ENCODE measurements around the gene SMIM35. TPM values are rescaled to one million over a fixed set of nuclear protein-coding genes. Genes with fewer than 3 reads are reported as not detected.

Gene SMIM35
- total RNA-seq, 4 donors from 2014 or later, result not detected

DNA sequence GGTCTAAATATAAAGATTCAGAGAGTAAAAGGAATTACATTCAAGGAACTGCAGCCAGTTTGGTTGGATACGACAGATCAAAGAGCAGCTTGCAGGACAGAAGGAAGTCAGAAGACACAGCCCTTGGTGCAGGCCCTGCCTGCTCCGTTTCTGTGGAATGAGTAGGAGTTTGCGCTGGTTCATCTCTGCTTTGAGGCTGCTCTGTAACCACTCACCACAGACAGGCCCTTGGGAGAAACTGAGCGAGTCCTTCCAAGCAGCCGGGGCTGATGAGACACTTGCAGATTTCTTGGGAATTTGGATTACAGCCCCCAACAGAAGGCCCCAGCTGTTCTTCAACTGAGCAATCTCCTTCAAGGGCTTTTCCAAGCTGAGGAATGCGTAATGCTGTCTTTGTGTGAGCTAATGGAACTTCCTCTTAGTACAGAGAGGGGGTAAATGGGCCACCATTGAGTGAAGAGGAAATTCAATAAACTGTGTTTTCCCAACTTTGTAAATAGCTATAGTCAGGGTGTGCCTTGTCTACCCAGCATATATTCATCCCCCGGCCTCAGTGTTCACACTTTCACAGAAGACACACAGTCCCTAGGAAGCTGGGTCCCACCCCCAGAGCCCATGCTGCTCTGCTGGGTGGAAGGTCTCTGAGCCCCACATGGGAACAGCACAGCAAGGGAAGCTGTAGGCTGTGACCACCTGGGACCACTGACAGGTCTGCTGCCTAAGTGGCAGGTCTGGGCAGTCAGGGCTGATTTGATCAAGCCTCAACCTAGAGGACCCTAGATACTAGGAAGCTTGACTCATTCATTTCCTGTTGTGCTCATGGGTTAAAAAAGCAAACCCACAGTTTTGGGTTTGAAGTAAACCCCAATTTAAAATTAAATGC, 84.0 kb downstream of the SMIM35 start:
- DNase-seq (ENCODE audit: low spot score in 2 of 2), result peak in 1 of 2 donors; percentile 72
- intact Hi-C loops (cut with DNase I; ENCODE audit: low total_unique reads), result no loop called here
- WGBS, 2 donors, result 66 to 75% methylated on average over 7 of the region's 7 CpGs
- TF ChIP-seq, protein P1, sequence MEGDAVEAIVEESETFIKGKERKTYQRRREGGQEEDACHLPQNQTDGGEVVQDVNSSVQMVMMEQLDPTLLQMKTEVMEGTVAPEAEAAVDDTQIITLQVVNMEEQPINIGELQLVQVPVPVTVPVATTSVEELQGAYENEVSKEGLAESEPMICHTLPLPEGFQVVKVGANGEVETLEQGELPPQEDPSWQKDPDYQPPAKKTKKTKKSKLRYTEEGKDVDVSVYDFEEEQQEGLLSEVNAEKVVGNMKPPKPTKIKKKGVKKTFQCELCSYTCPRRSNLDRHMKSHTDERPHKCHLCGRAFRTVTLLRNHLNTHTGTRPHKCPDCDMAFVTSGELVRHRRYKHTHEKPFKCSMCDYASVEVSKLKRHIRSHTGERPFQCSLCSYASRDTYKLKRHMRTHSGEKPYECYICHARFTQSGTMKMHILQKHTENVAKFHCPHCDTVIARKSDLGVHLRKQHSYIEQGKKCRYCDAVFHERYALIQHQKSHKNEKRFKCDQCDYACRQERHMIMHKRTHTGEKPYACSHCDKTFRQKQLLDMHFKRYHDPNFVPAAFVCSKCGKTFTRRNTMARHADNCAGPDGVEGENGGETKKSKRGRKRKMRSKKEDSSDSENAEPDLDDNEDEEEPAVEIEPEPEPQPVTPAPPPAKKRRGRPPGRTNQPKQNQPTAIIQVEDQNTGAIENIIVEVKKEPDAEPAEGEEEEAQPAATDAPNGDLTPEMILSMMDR (IDR thresholded peaks at IDR 0.05), result no peak
- no peak for TF ChIP-seq POLR2A (IDR thresholded peaks at IDR 0.05)
- no peak overlapping the region for H3K4me3 ChIP-seq (ENCODE audit: low read depth, poor library complexity, severe bottlenecking)

DNA sequence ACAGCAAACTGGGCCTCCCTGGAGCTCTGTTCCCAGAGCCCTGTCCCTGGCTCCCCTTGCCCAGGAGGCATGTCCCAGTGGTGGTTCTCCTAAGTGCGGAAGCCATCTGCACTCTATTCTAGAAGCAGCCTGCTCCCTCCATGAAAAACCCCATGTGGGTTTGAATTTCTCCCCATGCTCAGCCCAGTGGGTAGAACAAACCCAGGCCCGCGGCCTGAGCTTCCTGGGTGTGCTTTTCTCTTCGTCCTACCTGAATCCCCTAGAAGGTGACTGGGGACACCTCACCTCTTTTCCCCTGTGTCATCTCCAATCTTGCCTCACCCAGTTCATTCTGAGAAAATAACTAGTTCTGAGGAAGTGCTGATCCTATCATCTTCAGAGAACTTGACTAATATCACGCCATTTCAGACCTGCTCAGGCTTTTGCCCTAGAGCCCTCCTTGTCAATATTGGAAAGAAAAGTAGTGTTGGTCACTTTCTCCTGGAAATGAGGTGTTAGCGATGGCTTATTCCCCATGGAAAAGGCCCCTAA, 84.7 kb downstream of the SMIM35 start:
- WGBS, 2 donors, result 83 to 84% methylated on average over 6 of the region's 6 CpGs
- peak in 1 of 2 donors; percentile 73 for DNase-seq (ENCODE audit: low spot score in 2 of 2)
- intact Hi-C loops (cut with DNase I; ENCODE audit: low total_unique reads), result no loop called here
- no peak for TF ChIP-seq POLR2A (IDR thresholded peaks at IDR 0.05)
- TF ChIP-seq, protein P1 (IDR thresholded peaks at IDR 0.05), result no peak
- no peak overlapping the region for H3K4me3 ChIP-seq (ENCODE audit: low read depth, poor library complexity, severe bottlenecking)

DNA sequence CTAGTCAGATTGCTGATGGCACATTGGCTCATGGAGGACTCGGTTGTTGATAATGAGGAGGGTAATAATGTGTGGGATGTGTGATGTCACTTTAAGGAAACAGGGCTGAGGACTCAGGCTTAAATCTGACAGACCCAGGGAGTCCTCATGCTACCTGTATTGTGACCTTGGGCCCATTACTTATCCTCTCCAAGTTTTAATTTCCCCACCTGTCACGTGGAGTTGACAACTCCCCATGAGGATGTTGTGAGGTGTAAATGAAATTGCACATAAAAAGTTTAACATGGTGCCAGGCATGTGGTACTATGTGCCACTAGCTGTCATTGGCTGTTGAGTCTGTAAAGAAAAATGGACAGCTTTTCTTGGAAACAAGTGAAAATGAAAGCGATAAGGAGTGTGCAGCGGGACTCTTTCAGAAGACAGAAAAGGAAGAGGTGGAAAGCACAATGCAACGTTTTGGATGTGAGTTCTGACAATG, 85.2 kb downstream of the SMIM35 start:
- intact Hi-C loops (cut with DNase I; ENCODE audit: low total_unique reads), result no loop called here
- WGBS, 2 donors, result 74 to 77% methylated on average over 5 of the region's 5 CpGs
- no peak for TF ChIP-seq POLR2A (IDR thresholded peaks at IDR 0.05)
- TF ChIP-seq, protein P1 (IDR thresholded peaks at IDR 0.05), result no peak
- DNase-seq (ENCODE audit: low spot score in 2 of 2), result no peak
- H3K4me3 ChIP-seq (ENCODE audit: low read depth, poor library complexity, severe bottlenecking), result no peak overlapping the region

DNA sequence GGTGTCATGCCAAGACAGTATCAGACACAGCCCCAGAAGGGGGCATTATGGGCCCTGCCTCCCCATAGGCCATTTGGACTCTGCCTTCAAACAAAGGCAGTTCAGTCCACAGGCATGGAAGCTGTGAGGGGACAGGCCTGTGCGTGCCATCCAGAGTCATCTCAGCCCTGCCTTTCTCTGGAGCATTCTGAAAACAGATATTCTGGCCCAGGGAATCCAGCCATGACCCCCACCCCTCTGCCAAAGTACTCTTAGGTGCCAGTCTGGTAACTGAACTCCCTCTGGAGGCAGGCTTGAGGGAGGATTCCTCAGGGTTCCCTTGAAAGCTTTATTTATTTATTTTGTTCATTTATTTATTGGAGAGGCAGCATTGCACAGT, 85.9 kb downstream of the SMIM35 start:
- WGBS, 2 donors, result 90 to 100% methylated on average over 1 of the region's 1 CpG
- intact Hi-C loops (cut with DNase I; ENCODE audit: low total_unique reads), result no loop called here
- no peak overlapping the region for H3K4me3 ChIP-seq (ENCODE audit: low read depth, poor library complexity, severe bottlenecking)
- DNase-seq (ENCODE audit: low spot score in 2 of 2), result peak in 1 of 2 donors; percentile 57
- no peak for TF ChIP-seq POLR2A (IDR thresholded peaks at IDR 0.05)
- TF ChIP-seq, protein P1 (IDR thresholded peaks at IDR 0.05), result no peak

DNA sequence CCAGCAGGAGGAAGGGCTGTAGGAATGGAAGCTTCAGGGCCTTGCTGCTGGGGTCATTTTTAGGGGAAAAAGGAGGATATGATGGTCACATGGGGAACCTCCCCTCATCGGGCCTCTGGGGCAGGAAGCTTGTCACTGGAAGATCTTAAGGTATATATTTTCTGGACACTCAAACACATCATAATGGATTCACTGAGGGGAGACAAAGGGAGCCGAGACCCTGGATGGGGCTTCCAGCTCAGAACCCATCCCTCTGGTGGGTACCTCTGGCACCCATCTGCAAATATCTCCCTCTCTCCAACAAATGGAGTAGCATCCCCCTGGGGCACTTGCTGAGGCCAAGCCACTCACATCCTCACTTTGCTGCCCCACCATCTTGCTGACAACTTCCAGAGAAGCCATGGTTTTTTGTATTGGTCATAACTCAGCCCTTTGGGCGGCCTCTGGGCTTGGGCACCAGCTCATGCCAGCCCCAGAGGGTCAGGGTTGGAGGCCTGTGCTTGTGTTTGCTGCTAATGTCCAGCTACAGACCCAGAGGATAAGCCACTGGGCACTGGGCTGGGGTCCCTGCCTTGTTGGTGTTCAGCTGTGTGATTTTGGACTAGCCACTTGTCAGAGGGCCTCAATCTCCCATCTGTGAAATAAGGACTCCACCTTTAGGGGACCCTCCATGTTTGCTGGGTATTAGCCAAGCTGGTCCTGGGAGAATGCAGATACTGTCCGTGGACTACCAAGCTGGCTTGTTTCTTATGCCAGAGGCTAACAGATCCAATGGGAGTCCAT, 86.5 kb downstream of the SMIM35 start:
- WGBS, 2 donors, result 89 to 90% methylated on average over 4 of the region's 4 CpGs
- DNase-seq (ENCODE audit: low spot score in 2 of 2), result peak in 1 of 2 donors; percentile 66
- no peak overlapping the region for H3K4me3 ChIP-seq (ENCODE audit: low read depth, poor library complexity, severe bottlenecking)
- TF ChIP-seq POLR2A (IDR thresholded peaks at IDR 0.05), result no peak
- TF ChIP-seq, protein P1 (IDR thresholded peaks at IDR 0.05), result no peak
- intact Hi-C loops (cut with DNase I; ENCODE audit: low total_unique reads), result no loop called here
